Neural progenitor cell (in vitro differentiated cells): ENCODE measurements around the gene HIKESHI. TPM values are rescaled to one million over a fixed set of nuclear protein-coding genes. Genes with fewer than 3 reads are reported as not detected.

Experiments
- DNase-seq: peaks from one replicate; pipeline ENCODE4 v3.0.0-alpha.2; 2016; ENCODE audit warnings: low spot score
- H2AFZ ChIP-seq: fragments of 200-600 bp; sonication (generic); replicated peaks from 2 replicates; pipeline ENCODE4 v1.6.1; 2016; ENCODE audit warnings: antibody characterized with exemption
- H3F3A ChIP-seq: fragments of 200-600 bp; sonication (generic); 2 replicates; pipeline ENCODE4 v1.6.1; 2016; ENCODE audit warnings: antibody characterized with exemption, low read depth
- H3K27ac ChIP-seq: fragments of 200-600 bp; sonication (generic); 2 replicates; pipeline ENCODE4 v1.5.1; 2016; ENCODE audit warnings: mild to moderate bottlenecking
- H3K27me3 ChIP-seq: fragments of 200-600 bp; sonication (generic); 2 replicates; pipeline ENCODE4 v1.6.1; 2016; ENCODE audit warnings: mild to moderate bottlenecking, moderate library complexity
- H3K36me3 ChIP-seq: fragments of 200-600 bp; sonication (generic); 2 replicates; pipeline ENCODE4 v1.5.1; 2016
- H3K4me1 ChIP-seq: fragments of 200-600 bp; sonication (generic); 2 replicates; pipeline ENCODE4 v1.6.1; 2016; ENCODE audit warnings: mixed run types
- H3K4me2 ChIP-seq: fragments of 200-600 bp; sonication (generic); 2 replicates; pipeline ENCODE4 v1.6.1; 2016
- H3K4me3 ChIP-seq: fragments of 200-600 bp; sonication (generic); 2 replicates; pipeline ENCODE4 v1.5.1; 2016
- H3K79me2 ChIP-seq: fragments of 200-600 bp; sonication (generic); 2 replicates; pipeline ENCODE4 v1.6.1; 2016; ENCODE audit warnings: low read depth
- H3K9ac ChIP-seq: fragments of 200-600 bp; sonication (generic); 2 replicates; pipeline ENCODE4 v1.6.1; 2016
- H3K9me3 ChIP-seq: fragments of 200-600 bp; sonication (generic); 2 replicates; pipeline ENCODE4 v1.5.1; 2016; ENCODE audit warnings: low read depth
- H4K20me1 ChIP-seq: fragments of 200-600 bp; sonication (generic); 2 replicates; pipeline ENCODE4 v1.6.1; 2016; ENCODE audit warnings: low read depth
- H3K27ac Mint-ChIP-seq: 3 replicates; pipeline ENCODE4 v1.8.0; 2021; ENCODE audit warnings: mixed read lengths
- H3K27me3 Mint-ChIP-seq: 2 replicates; pipeline ENCODE4 v1.8.0; 2022; ENCODE audit warnings: low read depth, mild to moderate bottlenecking, inconsistent platforms, moderate library complexity, mixed read lengths; ENCODE audit not compliant: insufficient read depth
- H3K36me3 Mint-ChIP-seq: 3 replicates; pipeline ENCODE4 v1.8.0; 2021; ENCODE audit warnings: mixed read lengths
- H3K4me1 Mint-ChIP-seq: 3 replicates; pipeline ENCODE4 v1.8.0; 2021; ENCODE audit warnings: mixed read lengths
- H3K4me3 Mint-ChIP-seq: 3 replicates; pipeline ENCODE4 v1.8.0; 2021; ENCODE audit warnings: mild to moderate bottlenecking, moderate library complexity, mixed read lengths
- H3K9me3 Mint-ChIP-seq: 3 replicates; pipeline ENCODE4 v1.8.0; 2020; ENCODE audit warnings: mixed read lengths
- EZH2 ChIP-seq: fragments of 200-600 bp; sonication (generic); IDR thresholded peaks from 2 replicates; pipeline ENCODE4 v1.6.1; 2017; ENCODE audit warnings: antibody characterized with exemption, mild to moderate bottlenecking, moderate library complexity
- EZH2phosphoT487 ChIP-seq: fragments of 200-600 bp; sonication (generic); IDR thresholded peaks from 2 replicates; pipeline ENCODE4 v1.6.1; 2017; ENCODE audit warnings: antibody characterized with exemption
- total RNA-seq: library from RNA; depleted of rRNA; stranded (reverse); fragments of >200 nt; gene quantifications from 2 replicates; pipeline ENCODE4 v1.2.3, GENCODE V29; 2015; ENCODE audit warnings: low replicate concordance
- TF ChIP-seq, protein P1 (sequence below): fragments of 200-600 bp; sonication (generic); IDR thresholded peaks from 2 replicates; pipeline ENCODE4 v1.5.1; 2017; ENCODE audit warnings: antibody characterized with exemption, mild to moderate bottlenecking

Gene HIKESHI
- total RNA-seq, 1 donor from 2014 or later: 87.2 TPM

- no peaks in the 10 kb centered on the region for H3K79me2 ChIP-seq
- no peaks in the 10 kb centered on the region for H3K4me1 ChIP-seq
- no peaks in the 10 kb centered on the region for H3F3A ChIP-seq
- no peak overlapping the region for H3K4me3 ChIP-seq
- Mint-ChIP-seq H3K27me3 (peaks cover 5% of the 10 kb centered on the region), H3K36me3 (peaks cover 2% of the 10 kb centered on the region), H3K9me3 (peaks cover 16% of the 10 kb centered on the region), H3K27ac (no peak overlapping the region), H3K4me1 (peaks cover 26% of the 10 kb centered on the region), H3K4me3 (no peak overlapping the region)
- H3K9me3 ChIP-seq: no peaks in the 10 kb centered on the region
- H3K27me3 ChIP-seq: no peaks in the 10 kb centered on the region
- no peak overlapping the region for H3K27ac ChIP-seq
- TF ChIP-seq, protein P1, sequence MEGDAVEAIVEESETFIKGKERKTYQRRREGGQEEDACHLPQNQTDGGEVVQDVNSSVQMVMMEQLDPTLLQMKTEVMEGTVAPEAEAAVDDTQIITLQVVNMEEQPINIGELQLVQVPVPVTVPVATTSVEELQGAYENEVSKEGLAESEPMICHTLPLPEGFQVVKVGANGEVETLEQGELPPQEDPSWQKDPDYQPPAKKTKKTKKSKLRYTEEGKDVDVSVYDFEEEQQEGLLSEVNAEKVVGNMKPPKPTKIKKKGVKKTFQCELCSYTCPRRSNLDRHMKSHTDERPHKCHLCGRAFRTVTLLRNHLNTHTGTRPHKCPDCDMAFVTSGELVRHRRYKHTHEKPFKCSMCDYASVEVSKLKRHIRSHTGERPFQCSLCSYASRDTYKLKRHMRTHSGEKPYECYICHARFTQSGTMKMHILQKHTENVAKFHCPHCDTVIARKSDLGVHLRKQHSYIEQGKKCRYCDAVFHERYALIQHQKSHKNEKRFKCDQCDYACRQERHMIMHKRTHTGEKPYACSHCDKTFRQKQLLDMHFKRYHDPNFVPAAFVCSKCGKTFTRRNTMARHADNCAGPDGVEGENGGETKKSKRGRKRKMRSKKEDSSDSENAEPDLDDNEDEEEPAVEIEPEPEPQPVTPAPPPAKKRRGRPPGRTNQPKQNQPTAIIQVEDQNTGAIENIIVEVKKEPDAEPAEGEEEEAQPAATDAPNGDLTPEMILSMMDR: no peak
- TF ChIP-seq EZH2phosphoT487 (no peak), EZH2 (no peak)
- no peak for DNase-seq
- H4K20me1 ChIP-seq: no peaks in the 10 kb centered on the region
- no peak overlapping the region for H2AFZ ChIP-seq
- H3K36me3 ChIP-seq: no peaks in the 10 kb centered on the region
- H3K9ac ChIP-seq: no peak overlapping the region
- H3K4me2 ChIP-seq: no peak overlapping the region
These were observed 70.0 kb downstream of the HIKESHI start for GRCh38 chr11:86372041-86372440.

DNA sequence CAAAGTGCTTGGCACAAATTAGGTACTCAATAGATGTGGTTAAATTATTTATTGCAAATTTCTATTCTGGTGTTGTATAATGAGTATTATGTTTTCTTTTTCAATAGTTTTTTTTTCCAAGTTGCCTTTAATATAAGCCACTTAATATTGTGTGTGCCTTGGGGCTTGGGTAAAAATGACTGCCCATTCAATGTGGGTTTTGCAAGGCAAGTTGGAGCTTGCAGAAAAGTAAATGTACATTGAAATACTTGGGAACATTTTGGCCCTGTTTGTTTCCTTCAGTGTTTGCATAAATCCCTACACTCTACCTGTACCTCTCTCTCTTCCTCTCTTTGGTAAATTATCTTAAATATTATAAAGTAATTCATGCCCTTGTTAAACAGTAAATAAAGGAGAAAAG, 70.5 kb downstream of the HIKESHI start:
- Histone ChIP-seq H3K27ac (no peak overlapping the region), H4K20me1 (no peaks in the 10 kb centered on the region), H2AFZ (no peak overlapping the region), H3F3A (no peaks in the 10 kb centered on the region), H3K27me3 (no peaks in the 10 kb centered on the region), H3K9me3 (no peaks in the 10 kb centered on the region), H3K36me3 (no peaks in the 10 kb centered on the region), H3K79me2 (no peaks in the 10 kb centered on the region), H3K9ac (no peak overlapping the region), H3K4me2 (no peak overlapping the region), H3K4me3 (no peak overlapping the region), H3K4me1 (no peaks in the 10 kb centered on the region)
- Mint-ChIP-seq H3K27ac (no peak overlapping the region), H3K9me3 (peaks cover 17% of the 10 kb centered on the region), H3K4me1 (peaks cover 26% of the 10 kb centered on the region), H3K4me3 (no peak overlapping the region), H3K36me3 (peaks cover 3% of the 10 kb centered on the region), H3K27me3 (peaks cover 5% of the 10 kb centered on the region)
- DNase-seq: no peak
- TF ChIP-seq EZH2 (no peak), EZH2phosphoT487 (no peak)
- TF ChIP-seq, protein P1: no peak

- Mint-ChIP-seq H3K36me3 (peaks cover 5% of the 10 kb centered on the region), H3K27ac (peak overlapping the region; percentile 55), H3K27me3 (peaks cover 5% of the 10 kb centered on the region), H3K4me3 (peak overlapping the region; percentile 84), H3K4me1 (peaks cover 26% of the 10 kb centered on the region), H3K9me3 (peaks cover 21% of the 10 kb centered on the region)
- H2AFZ ChIP-seq: peak overlapping the region; percentile 65
- no peaks in the 10 kb centered on the region for H3K79me2 ChIP-seq
- no peaks in the 10 kb centered on the region for H3K36me3 ChIP-seq
- no peak overlapping the region for H3K27ac ChIP-seq
- peak overlapping the region; percentile 69 for H3K4me2 ChIP-seq
- H3K4me3 ChIP-seq: peak overlapping the region; percentile 24
- no peaks in the 10 kb centered on the region for H3K9me3 ChIP-seq
- H4K20me1 ChIP-seq: no peaks in the 10 kb centered on the region
- no peaks in the 10 kb centered on the region for H3K27me3 ChIP-seq
- no peak for DNase-seq
- no peaks in the 10 kb centered on the region for H3K4me1 ChIP-seq
- no peak overlapping the region for H3K9ac ChIP-seq
- H3F3A ChIP-seq: no peaks in the 10 kb centered on the region
- TF ChIP-seq EZH2phosphoT487: no peak
- TF ChIP-seq EZH2: no peak
- TF ChIP-seq, protein P1: no peak
These were observed 72.0 kb downstream of the HIKESHI start for GRCh38 chr11:86374069-86374468.
